KG1 (cell line): ENCODE results near the gene ZNF700.
"Not testable (repeated sequence)": the region's sequence is repeated elsewhere in the genome, so short reads cannot be mapped to it uniquely, and the experiment has no call there.

Experiments used
- DNase-seq: peaks from one replicate; lab custom pipeline; 2025; lab: John Stamatoyannopoulos, UW

ZNF700 gene

DNA sequence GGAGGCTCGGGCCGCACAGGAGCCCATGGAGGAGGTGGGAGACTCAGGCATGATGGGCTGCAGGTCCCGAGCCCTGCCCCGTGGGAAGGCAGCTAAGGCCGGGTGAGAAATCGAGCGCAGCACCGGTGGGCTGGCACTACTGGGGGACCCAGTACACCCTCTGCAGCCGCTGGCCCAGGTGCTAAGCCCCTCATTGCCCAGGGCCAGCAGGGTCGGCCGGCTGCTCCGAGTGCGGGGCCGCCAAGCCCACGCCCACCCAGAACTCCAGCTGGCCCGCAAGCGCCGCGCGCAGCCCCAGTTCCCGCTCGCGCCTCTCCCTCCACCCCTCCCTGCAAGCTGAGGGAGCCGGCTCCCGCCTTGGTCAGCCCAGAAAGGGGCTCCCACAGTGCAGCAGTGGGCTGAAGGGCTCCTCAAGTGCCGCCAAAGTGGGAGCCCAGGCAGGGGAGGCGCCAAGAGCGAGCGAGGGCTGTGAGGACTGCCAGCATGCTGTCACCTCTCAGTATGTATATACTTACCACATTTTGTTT lies 16.5 kb downstream of the ZNF700 start:
- not testable (repeated sequence) for DNase-seq

- no peak for DNase-seq
Observed at GRCh38 chr19:11942008-11942842, 17.3 kb downstream of the ZNF700 start.

DNA sequence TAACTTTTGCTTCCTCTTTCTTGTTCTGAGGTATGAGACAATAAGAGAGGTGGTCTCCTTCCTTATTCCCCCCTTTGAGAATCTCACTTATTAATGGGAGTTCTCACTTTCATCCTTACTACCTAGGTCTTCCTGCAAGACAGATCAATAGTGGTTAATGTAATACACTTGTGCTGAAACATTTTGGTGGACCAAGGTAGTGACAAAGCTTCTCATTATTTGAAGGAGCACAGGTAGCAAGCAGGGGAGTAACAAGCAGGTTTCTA lies 17.9 kb downstream of the ZNF700 start:
- DNase-seq: no peak

- DNase-seq: no peak
Observed at GRCh38 chr19:11944656-11945055, 19.7 kb downstream of the ZNF700 start.

- no peak for DNase-seq
Observed at GRCh38 chr19:11948646-11949045, 23.7 kb downstream of the ZNF700 start.

- DNase-seq: no peak
Observed at GRCh38 chr19:11949201-11949600, 24.3 kb downstream of the ZNF700 start.

GRCh38 chr19:11949614-11950080 lies 24.7 kb downstream of the ZNF700 start:
- DNase-seq: not testable (repeated sequence)

DNA sequence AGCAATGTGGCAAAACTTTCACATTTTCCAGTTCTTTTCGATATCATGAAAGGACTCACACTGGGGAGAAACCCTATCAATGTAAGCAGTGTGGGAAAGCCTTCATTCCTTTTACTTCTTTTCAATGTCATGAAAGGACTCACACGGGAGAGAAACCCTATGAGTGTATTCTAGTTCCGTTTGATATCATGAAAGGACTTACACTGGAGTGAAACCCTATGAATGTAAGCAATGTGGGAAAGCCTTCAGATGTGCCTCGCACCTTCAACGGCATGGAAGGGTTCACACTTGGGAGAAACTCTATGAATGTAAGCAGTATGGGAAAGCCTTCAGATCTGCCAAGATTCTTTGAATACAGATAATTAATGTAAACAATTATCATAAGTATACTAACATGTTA lies 25.4 kb downstream of the ZNF700 start:
- DNase-seq: no peak

GRCh38 chr19:11963566-11964355 lies 38.9 kb downstream of the ZNF700 start:
- peak; percentile 12 for DNase-seq

GRCh38 chr19:11964496-11964857 lies 39.6 kb downstream of the ZNF700 start:
- DNase-seq: no peak

DNA sequence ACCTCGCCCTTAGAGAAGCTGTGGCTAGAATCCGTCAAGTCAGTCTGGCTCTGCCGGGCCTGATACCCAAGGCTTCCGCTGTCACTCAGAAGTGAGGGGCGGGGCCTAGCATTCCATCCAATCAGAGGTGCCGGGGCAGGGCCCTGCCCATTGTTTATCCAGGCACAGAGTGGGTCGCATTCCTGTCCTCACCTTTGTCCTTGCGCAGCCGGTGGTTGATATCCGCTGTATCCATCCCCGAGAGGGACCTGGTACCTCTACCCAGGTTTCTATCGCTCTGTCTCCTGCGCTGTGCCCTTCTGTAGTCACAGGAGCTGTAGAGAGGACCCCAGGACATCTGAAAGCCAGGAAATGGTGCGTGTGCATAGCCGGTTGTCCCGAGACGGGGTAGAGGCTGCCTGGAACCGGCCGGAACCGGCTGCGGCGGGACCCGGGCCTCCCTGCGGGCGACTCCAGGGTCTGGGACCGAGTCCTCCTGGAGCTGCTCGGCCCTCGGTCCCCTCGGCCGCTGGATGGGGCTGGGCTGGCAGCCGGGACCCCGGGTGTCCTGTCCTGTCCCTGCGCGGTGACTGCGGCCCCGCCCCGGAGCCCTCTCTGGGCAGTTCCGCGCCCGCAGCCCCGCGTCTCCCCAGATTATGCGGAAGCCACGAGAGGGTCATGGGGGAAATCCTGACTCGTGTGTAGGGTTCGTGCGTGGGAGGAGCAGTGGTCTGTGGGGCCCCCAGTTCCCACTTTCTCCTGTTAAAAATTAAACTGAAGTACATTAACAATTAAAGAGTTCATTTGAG lies 40.1 kb downstream of the ZNF700 start, which contains the start of gene ZNF763:
Gene ZNF763, plus strand, starts transcription at position 183 of the 788 bp plus-strand sequence. Its CDS starts 169 bp downstream, at position 352.
- DNase-seq: peak; percentile 86

DNA sequence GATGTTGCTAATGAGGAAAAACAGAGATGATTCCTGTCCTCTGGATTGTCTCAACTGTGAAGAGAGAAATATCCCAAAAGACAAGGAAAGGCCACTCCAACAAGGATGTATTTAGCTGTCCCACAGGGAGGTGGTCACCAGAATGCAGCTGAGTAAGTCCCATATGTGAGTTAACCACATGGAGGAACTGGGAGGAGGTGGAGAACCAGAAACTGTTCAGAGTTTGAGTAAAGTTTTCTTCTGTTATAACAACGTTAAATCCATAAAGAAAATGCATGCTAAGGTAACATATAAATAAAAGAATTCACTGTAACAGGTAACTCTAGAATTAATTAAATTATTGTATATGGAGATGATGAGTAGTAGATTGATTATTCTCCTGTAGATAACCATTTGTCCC lies 45.3 kb downstream of the ZNF700 start:
- DNase-seq: no peak

GRCh38 chr19:11971041-11971440 lies 46.1 kb downstream of the ZNF700 start:
- no peak for DNase-seq

DNA sequence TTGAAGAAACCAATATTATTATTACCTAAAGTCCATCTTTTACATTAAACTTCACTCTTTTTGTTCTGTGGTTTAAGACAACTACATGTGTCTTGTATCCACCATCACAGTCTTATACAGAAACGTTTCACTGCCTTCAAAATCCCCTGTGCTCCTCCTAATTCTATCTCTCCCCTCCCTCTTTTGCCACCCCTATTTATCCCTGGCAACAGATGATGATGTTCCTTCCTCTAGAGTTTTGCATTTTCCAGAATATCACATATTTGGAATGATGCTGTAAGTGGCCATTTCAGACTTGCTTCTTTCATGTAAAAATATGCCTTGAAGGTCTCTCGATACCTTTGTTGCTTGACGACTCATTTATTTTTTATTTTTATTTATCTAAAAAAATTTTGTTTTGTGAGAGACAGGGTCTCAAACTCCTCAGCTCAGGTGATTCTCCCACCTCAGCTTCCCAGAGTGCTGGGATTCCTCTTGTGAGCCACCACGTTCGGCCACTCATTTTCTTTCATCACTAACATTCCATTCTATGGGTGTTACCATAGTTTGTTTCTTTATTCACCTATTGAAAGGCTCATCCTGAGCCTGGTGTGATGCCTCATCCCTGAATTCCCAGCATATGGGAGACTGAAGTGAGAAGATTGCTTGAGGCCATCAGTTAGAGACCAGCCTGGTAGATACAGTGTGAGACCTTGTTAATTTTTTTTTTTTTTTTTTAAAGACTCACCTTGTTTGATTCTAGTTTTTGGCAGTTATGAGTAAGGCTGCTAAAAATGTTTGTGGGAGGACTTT lies 48.3 kb downstream of the ZNF700 start:
- DNase-seq: no peak

- DNase-seq: no peak
Observed at GRCh38 chr19:11978492-11979100, 53.7 kb downstream of the ZNF700 start.

DNA sequence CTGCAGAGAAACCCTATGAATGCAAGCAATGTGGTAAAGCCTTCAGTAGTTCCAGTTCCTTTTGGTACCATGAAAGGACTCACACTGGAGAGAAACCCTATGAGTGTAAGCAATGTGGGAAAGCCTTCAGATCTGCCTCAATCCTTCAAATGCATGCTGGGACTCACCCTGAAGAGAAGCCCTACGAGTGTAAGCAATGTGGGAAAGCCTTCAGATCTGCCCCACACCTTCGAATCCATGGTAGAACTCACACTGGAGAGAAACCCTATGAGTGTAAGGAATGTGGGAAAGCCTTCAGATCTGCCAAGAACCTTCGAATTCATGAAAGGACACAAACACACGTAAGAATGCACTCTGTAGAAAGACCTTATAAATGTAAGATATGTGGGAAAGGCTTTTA lies 54.6 kb downstream of the ZNF700 start:
- DNase-seq: no peak

- DNase-seq: no peak
Observed at GRCh38 chr19:11982526-11982925, 57.6 kb downstream of the ZNF700 start.

DNA sequence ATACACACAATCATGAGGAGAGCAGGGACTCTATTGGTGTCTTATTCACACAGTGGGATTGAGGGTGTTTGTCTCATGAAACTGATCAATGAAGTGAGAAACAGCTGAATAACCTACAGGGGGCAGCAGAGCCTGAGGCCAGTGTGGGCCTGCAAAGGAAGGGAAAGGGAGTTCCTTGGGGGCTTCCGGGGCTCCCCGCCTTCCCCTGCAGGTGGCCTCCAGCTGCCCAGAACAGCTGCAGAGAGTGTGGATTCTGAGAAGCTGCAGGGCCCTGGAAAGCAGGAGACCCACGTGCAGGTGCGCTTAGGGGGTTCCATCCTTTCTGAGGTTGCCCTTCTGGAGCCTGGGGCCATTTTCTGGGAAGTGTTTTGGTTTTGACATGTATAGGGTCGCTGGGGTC lies 60.1 kb downstream of the ZNF700 start:
- no peak for DNase-seq

- DNase-seq: no peak
Observed at GRCh38 chr19:11986754-11987153, 61.8 kb downstream of the ZNF700 start.

DNA sequence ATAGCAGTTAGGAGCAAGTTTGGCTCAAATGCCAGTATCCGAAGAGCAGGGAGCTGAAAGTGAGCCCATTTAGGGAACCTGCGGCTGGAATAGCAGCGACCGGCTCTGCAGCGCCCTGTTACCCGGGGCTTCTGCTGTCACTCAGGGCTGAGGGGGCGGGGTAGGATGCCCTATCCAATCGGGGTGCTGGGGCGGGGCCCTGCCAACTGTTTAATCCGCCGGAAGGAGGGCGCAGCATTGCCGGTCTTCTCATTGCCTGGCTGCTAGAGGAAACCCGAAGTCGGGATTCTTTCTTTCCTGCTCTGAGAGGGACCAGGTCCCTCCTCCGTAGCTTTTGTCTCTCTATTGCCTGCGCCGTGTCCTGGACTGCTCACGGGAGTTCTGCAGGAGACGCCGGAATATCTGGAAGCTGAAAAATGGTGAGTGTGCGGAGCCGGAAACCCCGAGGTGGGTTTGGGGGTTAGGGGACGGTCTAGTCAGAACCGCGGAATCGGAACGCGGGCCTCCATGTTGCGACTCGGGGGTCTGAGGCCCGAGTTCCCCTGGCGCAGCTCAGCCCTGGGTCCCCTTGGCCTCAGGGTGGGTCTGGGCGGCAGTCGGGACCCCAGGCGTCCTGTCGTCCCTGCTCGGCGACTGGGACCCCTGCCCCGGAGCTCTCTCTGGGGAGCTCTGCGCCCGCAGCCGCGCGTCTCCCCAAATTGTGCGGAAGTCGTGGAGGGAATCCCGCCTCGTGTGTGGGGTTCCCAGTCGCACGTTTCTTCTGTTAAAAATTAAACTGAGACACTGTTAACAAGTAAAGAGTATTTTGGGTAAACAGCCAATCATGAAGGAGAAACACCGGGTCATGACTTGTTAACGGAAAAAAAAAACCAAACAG lies 62.7 kb downstream of the ZNF700 start:
- peak; percentile 78 for DNase-seq
